NCI-H524 treated with DMSO at 0.1 percent for 48 hours (cell line): ENCODE measurements around the gene NAXE.
"Not testable (repeated sequence)": the region's sequence is repeated elsewhere in the genome, so short reads cannot be mapped to it uniquely, and the experiment has no call there.

ENCODE experiments used
- DNase-seq: peaks from one replicate; lab custom pipeline; 2025; lab: John Stamatoyannopoulos, UW

Gene NAXE

GRCh38 chr1:156593661-156593989 lies 2.0 kb downstream of the NAXE start:
- DNase-seq, result no peak

DNA sequence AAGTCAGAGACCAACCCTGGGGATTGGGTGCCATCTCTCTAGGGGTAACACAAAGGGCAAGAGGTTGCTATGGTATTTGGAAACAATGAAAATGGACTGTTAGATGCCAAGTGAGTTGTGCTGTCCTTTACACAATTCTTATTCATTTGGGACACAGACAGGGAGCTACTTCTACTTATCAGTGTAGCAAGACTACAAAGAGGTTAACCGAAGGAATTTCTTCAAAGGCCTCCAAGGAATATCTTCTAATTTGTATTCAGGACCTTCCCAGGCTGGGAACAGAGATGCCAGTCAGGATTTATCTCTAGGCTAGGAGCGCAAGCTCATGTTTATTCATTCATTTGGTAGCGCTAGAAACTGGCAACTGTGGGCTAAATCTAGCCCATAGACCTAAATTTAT lies 2.6 kb downstream of the NAXE start:
- no peak for DNase-seq

GRCh38 chr1:156595016-156595415 lies 3.4 kb downstream of the NAXE start:
- DNase-seq, result no peak

- DNase-seq, result no peak
Observed at GRCh38 chr1:156596426-156596825, 4.8 kb downstream of the NAXE start.

DNA sequence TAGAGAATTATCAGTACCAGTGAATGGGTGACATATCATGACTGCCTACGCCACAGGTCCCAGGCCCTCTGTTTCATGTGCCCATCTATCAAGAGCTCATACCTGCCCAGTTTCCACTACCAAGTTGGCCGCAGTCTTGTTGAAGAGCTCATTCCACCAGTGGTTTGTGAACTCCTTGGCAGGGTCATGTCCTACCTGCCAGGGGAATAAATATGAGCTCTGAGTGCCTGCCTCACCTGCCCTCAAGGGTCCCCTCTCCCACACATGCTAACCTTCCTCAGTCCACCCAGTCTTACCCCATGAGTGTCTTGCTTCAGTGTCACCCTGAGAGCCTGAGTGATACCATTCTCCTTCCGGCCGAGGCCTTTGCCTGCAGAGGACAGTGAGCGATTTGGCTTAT lies 6.5 kb downstream of the NAXE start:
- DNase-seq, result no peak

DNA sequence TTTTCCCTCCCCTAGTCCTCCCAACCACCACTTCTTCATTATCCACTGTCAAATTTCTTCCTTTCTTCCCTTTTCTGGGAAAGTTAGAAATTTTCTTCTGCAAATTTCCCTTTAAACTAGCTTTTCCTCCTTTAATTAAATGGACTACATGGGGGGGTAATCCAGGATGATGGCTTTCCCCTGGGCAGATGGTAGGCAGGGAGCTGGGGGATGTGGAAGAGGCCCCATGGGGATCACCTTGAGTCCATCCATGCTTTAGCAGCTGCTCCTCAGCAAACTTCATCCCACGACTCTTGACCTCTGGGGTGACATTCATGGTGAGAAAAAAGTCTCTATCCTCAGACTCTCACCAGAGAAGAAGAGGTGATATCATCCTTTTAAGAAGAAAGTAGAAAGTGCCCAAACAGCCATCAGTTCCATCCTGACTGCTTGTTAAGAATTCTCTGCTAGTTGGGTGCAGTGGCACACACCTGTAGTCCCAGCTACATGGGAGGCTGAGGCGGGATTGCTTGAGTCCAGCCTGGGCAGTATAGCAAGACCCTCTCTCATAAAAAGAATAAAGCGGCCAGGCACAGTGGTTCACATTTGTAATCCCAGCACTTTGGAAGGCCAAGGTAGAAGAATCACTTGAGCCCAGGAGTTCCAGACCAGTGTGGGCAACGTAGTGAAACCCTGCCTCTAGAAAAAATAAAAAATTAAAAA lies 7.3 kb downstream of the NAXE start:
- no peak for DNase-seq

- no peak for DNase-seq
Observed at GRCh38 chr1:156599811-156600210, 8.2 kb downstream of the NAXE start.

DNA sequence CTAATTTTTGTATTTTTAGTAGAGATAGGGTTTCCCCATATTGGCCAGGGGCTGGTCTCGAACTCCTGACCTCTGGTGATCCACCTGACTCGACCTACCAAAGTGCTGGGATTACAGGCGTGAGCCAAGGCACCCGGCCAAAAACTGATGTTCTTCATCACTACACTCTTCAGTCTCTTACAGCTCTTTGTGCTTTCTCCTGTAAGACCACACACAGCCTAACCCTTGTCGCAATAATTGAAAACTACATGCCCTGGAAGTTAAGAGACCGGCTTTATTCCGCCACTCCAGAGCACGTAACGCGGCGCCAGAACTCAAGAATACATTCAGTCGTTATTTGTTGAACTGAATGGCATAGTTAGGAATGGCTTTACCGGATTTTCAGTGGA lies 9.2 kb downstream of the NAXE start:
- DNase-seq, result no peak

DNA sequence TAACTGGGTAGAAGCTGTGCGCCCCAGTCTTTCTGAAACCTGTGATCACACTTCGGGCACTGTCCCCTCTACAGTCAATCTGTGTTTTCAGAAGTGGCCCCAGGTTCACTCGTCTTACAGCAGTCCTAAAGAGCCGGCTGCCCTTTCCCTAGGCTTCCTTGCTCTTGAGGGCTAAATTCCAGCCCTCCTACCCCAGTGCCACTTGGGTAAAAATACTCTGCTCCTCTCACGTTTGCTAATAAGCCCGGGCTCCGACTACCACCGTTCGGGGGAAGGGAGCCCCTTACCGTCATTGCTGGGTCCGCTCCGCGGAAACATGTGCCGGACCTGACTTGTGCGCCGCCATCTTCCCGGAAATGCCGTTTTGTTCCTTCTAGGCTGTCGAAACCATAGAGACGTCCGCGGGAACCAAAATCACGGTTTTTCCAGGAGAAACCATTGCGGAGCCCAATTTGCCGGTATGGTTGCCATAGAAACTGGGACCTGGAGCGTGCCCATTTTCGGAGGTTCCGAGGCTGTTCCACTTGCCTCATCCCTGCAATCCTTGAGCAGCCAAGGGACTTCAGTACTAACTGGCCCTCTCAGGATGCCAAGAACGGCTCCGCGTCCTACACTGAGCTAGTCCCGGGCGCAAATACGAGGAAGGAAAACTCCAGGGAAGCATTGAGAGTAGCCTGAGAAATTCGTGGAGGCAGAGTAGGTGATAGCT lies 9.7 kb downstream of the NAXE start, which contains the start of gene GPATCH4:
Gene GPATCH4, minus strand, starts transcription at position 358 of the 709 bp plus-strand sequence.
- peak; percentile 57 for DNase-seq

DNA sequence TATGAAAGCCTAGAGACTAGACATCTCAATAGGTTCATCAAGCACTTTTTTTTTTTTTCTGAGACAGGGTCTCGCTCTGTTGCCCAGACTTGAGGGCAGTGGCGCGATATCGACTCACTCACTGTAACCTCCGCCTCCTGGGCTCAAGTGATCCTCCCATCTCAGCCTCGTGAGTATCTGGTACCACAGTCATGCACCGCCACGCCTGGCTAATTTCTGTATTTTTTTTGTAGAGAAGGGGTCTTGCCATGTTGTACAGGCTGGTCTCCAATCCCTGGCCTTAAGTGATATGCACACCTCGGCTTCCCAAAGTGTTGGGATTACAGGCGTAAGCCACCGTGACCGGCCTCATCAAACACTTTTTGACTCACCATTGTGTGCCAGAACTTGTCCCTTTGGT lies 10.3 kb downstream of the NAXE start:
- no peak for DNase-seq

DNA sequence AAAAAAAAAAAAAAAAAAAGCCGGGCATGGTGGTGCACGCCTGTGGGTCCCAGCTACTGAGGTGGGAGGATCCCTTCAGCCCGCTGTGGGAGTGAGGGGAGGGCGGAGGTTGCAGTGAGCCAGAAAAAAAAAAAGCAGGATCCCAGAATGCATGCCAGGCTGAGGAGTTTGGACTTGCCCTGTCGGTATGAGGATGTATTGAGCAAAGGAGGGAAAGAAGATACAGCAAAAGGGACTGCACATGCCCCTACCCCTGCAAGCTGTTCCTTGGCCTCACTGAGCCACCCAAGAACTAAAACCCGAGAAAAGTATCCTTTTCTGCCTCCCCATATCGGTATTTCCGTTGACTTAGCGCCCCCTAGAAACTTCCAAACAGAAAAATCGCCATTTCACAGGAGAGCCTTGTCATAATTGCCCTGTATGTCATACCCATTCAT lies 11.0 kb downstream of the NAXE start:
- DNase-seq, result no peak

DNA sequence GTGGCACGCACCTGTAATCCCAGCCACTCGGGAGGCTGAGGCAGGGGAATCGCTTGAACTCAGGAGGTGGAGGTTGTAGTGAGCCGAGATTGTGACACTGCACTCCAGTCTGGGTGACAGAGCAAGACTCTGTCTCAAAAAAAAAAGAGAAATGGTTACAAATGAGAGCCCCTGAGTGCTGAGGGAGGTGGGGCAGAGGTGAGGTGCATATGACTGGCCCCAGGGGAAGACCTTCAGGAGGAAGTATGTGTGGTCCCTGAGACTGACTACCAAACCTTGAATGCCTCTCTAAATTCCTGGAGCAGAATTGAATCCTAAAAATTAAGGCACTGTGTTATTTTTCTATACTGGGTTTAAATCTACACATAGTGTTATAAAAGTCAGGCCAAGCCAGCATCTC lies 15.8 kb downstream of the NAXE start:
- not testable (repeated sequence) for DNase-seq

DNA sequence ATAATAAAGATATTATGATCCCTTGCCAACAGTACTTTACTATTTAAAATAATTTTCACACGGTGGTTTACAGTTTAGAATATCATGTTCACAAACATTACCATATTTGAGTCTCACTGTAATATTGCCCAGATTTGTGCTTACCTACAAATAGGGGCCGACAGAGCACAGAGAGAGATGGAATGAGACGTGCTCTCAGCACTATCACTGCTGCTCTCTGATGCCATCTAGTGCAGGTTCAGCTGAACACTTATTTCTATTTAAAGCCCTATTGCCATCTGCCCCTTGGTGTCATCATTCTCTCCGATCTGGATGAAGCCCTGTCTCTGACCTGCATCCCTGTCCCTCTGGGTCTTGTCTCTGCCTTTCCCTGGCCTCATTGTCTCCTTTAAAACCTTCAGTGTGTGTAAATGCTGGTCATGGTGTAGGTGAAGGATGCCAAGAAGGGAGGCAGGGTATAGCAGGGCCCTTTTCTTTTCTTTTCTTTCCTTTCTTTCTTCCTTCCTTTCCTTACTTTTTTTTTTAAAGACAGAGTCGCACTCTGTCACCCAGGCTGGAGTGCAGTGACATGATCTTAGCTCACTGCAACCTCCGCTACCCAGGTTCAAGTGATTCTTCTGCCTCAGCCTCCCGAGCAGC lies 16.6 kb downstream of the NAXE start:
- DNase-seq, result peak; percentile 68

DNA sequence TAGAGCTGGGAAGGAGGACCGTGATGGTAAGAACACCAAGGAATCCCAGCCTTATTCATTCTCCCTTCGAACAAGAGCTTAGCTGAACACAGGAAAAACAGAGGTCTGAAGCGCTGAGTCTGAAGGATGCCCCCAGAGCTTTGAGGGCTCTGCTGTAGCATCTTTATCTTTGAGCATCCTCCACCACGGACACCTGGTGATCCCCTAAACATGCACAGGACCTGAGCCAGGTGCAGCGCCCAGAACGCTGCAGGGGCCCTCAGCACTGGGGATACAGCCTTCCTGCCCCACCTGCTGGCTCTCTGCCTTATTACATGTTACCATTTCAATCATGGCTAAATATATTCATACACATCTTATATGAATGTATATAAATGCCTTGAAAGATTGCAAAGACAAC lies 17.4 kb downstream of the NAXE start:
- no peak for DNase-seq

- not testable (repeated sequence) for DNase-seq
Observed at GRCh38 chr1:156610072-156610471, 18.5 kb downstream of the NAXE start.

GRCh38 chr1:156612666-156613065 lies 21.1 kb downstream of the NAXE start:
- DNase-seq, result no peak

DNA sequence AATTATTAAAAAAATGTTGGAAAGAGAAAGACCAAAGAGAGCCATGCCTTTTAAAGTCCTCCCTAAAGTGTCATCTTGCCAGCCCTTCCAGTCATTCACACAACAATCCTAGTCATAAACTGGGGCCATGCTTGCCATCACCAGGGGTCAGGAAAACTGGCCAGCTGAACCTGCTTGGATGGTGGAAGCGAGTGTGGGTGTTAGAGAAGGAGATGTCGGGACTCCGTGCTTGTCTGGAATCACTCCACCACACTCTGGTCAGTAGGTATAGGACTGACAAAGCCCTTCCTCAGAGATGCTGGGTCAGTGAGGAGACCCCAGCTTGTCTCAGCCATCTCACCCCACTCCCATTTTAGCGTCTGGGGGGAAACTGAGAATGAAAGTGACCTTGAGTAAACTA lies 24.4 kb downstream of the NAXE start:
- no peak for DNase-seq

DNA sequence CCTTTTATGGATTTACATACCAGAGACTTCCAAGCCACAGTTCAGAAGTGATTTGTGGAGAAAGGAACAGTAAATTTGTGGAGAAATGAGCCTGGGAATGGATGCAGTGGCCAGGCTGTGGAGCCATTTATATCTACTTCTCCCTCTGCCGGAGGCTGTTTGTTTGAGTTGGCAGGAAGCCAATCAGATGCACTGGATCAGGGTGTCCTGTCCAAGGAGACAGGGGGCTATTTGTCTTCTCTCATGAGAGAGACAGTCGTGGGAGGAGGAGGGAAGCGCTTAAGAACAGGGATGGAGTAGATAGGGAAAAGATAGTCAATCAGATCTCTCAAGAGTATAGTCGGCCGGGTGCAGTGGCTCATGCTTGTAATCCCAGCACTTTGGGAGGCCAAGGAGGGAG lies 24.9 kb downstream of the NAXE start:
- DNase-seq, result no peak

GRCh38 chr1:156618853-156619581 lies 27.4 kb downstream of the NAXE start, which contains the start of gene HAPLN2:
TSS of gene HAPLN2 (plus strand) at chr1:156619415. CDS start at chr1:156623491, 4,076 bp downstream.
- DNase-seq, result no peak

DNA sequence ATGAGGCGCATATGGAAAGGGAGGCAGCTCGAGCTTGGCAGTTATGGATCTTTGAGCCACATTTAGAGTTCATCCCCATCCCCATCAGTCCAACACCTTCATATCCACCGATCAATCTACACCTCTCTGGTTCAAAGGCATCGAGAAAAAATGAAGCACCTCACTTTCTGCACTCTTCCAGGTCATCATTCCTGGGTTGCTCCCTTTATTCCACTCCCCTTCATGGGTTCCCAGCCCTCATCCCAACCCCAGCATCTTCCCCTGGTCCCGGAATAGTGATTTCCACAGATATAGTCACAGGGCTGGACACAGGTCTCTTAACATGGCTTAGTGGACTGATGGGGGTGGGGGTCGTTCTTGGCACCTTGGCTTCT lies 28.0 kb downstream of the NAXE start:
- DNase-seq, result no peak

DNA sequence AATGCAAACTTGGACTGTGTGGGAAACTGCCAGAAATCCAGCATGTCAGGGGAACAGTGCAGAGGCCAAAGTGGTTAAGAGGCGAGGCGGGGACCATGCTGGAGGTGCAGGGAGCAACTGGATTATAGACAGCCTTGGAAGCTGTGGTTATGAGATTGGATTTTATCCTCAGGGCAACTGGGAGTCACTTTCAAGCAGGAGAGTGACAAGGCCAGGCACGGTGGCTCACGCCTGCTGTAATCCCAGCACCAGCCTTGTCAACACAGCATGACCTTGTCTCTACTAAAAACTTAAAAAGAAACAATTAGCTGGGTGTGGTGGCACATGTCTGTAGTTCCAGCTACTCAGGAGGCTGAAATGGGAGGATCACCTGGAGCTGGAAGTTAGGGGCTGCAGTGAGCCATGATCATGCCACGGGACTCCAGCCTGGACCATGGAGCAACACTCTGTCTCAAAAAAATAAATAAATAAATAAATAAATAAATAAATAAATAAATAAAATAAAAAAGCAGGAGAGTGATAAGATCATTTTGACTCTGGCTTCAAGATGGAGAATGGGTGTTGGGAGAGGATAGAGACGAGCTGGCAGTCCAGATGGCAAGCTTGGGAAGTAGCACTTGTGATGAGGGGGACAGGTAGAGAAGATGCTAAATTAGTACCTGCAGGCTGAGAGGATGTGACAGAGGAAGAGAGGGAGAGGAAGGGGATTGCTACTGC lies 31.2 kb downstream of the NAXE start:
- DNase-seq, result no peak
